ENCODE measurements around the gene SNTB2.

SNTB2 gene

DNA sequence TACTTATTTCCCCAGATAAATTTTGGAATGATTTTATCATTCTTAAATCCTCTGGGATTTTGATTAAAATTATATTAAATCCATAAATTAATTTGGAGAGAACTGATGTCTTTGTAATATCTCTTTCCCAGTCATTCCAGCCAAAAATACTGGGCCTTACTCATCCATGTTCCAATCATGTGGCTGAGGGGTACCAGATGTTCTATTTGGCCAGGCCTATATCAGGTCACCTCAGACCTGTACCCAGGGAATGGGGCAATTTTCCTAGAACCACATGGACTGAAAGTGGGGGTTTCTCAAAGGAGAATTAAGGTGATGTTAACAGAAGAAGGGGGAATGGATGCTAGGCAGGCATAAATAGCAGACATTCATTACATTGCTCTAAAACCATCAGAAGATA, 7.5 kb downstream of the SNTB2 start:
- no peak for DNase-seq
- Histone ChIP-seq H3K4ac (ENCODE audit: low read depth, low read length) (no peak overlapping the region), H4K91ac (ENCODE audit: low read depth, low read length) (no peak overlapping the region), H3K4me1 (ENCODE audit: control insufficient read depth in 1 of 2, insufficient read depth in 2 of 2, low read length in 2 of 2) (no peaks in the 10 kb centered on the region), H2AK5ac (ENCODE audit: low read length) (no peak overlapping the region), H3K18ac (ENCODE audit: low read length) (no peak overlapping the region), H4K8ac (ENCODE audit: low read depth, low read length) (no peak overlapping the region), H2AFZ (ENCODE audit: insufficient read depth, low read length, poor library complexity) (no peak overlapping the region), H2BK5ac (ENCODE audit: low read depth, low read length, poor library complexity) (no peak overlapping the region), H3K4me3 (ENCODE audit: low read depth, low read length) (no peak overlapping the region), H3K9ac (ENCODE audit: low read length) (no peak overlapping the region), H3K27ac (ENCODE audit: low read depth, low read length) (no peak overlapping the region), H2BK12ac (ENCODE audit: low read length) (no peak overlapping the region), H4K12ac (ENCODE audit: low read depth, low read length) (no peak overlapping the region), H3K79me2 (ENCODE audit: control insufficient read depth, insufficient read depth, low read length, poor library complexity) (no peaks in the 10 kb centered on the region), H3K36me3 (ENCODE audit: control insufficient read depth in 1 of 2, insufficient read depth in 2 of 2, low read length in 2 of 2) (no peaks in the 10 kb centered on the region), H3K4me2 (ENCODE audit: low read length) (no peak overlapping the region), H3K23ac (ENCODE audit: low read length) (no peak overlapping the region), H3K14ac (ENCODE audit: low read length) (no peak overlapping the region), H3K9me3 (ENCODE audit: insufficient read depth, low read depth, low read length) (no peaks in the 10 kb centered on the region), H3K27me3 (ENCODE audit: insufficient read depth, low read length) (no peaks in the 10 kb centered on the region), H3K79me1 (ENCODE audit: low read length) (no peaks in the 10 kb centered on the region), H2BK120ac (ENCODE audit: insufficient read depth, low read length, poor library complexity) (no peak overlapping the region)

DNA sequence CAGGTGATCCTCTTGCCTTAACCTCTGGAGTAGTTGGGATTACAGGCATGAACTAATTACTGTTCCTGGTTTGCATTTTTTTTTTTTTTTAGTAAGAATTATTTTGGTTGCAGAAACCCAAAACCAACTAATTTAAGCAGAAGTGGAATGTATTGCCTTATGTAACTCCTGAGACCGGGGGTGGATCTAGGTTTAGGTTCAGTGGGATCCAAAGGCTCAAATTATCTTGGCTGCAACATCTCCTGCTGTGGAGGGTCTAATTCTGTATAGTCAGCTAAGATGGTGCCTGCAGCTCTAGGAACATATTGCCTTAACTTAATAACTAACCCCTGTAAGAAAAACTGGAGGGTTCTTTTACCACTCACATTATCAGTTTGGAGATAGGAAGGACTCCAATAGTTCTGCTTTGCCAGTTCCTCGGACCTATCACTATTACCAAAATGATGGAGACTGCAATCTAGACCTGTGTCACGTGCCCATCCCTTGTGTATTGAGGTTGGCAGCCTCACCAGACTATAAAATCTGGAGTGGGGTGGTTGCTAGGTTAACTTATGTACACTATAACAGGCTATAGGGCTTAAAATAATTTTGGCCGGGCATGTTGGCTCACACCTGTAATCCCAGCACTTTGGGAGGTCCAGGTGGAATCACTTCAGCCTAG, 8.5 kb downstream of the SNTB2 start:
- no peak for DNase-seq
- Histone ChIP-seq H3K4me3 (ENCODE audit: low read depth, low read length) (no peak overlapping the region), H3K14ac (ENCODE audit: low read length) (no peak overlapping the region), H3K23ac (ENCODE audit: low read length) (no peak overlapping the region), H2BK5ac (ENCODE audit: low read depth, low read length, poor library complexity) (no peak overlapping the region), H3K4me1 (ENCODE audit: control insufficient read depth in 1 of 2, insufficient read depth in 2 of 2, low read length in 2 of 2) (no peaks in the 10 kb centered on the region), H3K18ac (ENCODE audit: low read length) (no peak overlapping the region), H3K36me3 (ENCODE audit: control insufficient read depth in 1 of 2, insufficient read depth in 2 of 2, low read length in 2 of 2) (no peaks in the 10 kb centered on the region), H4K91ac (ENCODE audit: low read depth, low read length) (no peak overlapping the region), H2BK12ac (ENCODE audit: low read length) (no peak overlapping the region), H3K79me1 (ENCODE audit: low read length) (no peaks in the 10 kb centered on the region), H3K9me3 (ENCODE audit: insufficient read depth, low read depth, low read length) (no peaks in the 10 kb centered on the region), H3K9ac (ENCODE audit: low read length) (no peak overlapping the region), H3K4ac (ENCODE audit: low read depth, low read length) (no peak overlapping the region), H3K27ac (ENCODE audit: low read depth, low read length) (no peak overlapping the region), H3K79me2 (ENCODE audit: control insufficient read depth, insufficient read depth, low read length, poor library complexity) (no peaks in the 10 kb centered on the region), H2BK120ac (ENCODE audit: insufficient read depth, low read length, poor library complexity) (no peak overlapping the region), H2AFZ (ENCODE audit: insufficient read depth, low read length, poor library complexity) (no peak overlapping the region), H3K4me2 (ENCODE audit: low read length) (no peak overlapping the region), H2AK5ac (ENCODE audit: low read length) (no peak overlapping the region), H4K12ac (ENCODE audit: low read depth, low read length) (no peak overlapping the region), H4K8ac (ENCODE audit: low read depth, low read length) (no peak overlapping the region), H3K27me3 (ENCODE audit: insufficient read depth, low read length) (no peaks in the 10 kb centered on the region)
- no CpG with 5 or more reads among the region's 4 CpGs for WGBS (ENCODE audit: extremely low coverage, insufficient coverage, insufficient read length)

DNA sequence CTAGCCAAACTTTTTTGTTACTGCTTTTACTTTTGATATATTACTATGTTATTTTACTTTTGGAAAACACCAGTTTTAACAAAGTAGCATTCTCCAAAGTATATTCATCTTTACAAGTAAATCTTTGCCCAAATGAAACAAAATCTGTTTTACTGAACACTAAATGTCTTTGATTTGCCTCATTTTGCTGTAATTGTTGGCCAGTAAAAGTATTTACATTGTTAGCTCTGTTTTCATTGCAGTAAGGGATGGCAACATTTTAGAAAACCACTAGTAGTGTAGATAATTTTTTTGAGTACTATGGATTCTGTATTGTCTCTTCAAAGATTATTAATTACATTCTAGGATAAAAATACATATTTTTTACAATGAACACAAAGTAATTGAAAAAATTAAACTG, 10.6 kb downstream of the SNTB2 start:
- H3K14ac ChIP-seq (ENCODE audit: low read length) = no peak overlapping the region
- no peaks in the 10 kb centered on the region for H3K9me3 ChIP-seq (ENCODE audit: insufficient read depth, low read depth, low read length)
- no peak overlapping the region for H2BK5ac ChIP-seq (ENCODE audit: low read depth, low read length, poor library complexity)
- no peak overlapping the region for H3K18ac ChIP-seq (ENCODE audit: low read length)
- no peaks in the 10 kb centered on the region for H3K79me1 ChIP-seq (ENCODE audit: low read length)
- H2BK12ac ChIP-seq (ENCODE audit: low read length) = no peak overlapping the region
- H3K36me3 ChIP-seq (ENCODE audit: control insufficient read depth in 1 of 2, insufficient read depth in 2 of 2, low read length in 2 of 2) = no peaks in the 10 kb centered on the region
- H2BK120ac ChIP-seq (ENCODE audit: insufficient read depth, low read length, poor library complexity) = no peak overlapping the region
- H4K8ac ChIP-seq (ENCODE audit: low read depth, low read length) = no peak overlapping the region
- no peak for DNase-seq
- no peak overlapping the region for H4K12ac ChIP-seq (ENCODE audit: low read depth, low read length)
- H3K27ac ChIP-seq (ENCODE audit: low read depth, low read length) = no peak overlapping the region
- H2AFZ ChIP-seq (ENCODE audit: insufficient read depth, low read length, poor library complexity) = no peak overlapping the region
- H3K4me1 ChIP-seq (ENCODE audit: control insufficient read depth in 1 of 2, insufficient read depth in 2 of 2, low read length in 2 of 2) = peaks cover 0 to 1% of the 10 kb centered on the region in 2 experiments
- no peak overlapping the region for H3K4me3 ChIP-seq (ENCODE audit: low read depth, low read length)
- H3K27me3 ChIP-seq (ENCODE audit: insufficient read depth, low read length) = no peaks in the 10 kb centered on the region
- no peaks in the 10 kb centered on the region for H3K79me2 ChIP-seq (ENCODE audit: control insufficient read depth, insufficient read depth, low read length, poor library complexity)
- no peak overlapping the region for H3K4ac ChIP-seq (ENCODE audit: low read depth, low read length)
- no peak overlapping the region for H4K91ac ChIP-seq (ENCODE audit: low read depth, low read length)
- H2AK5ac ChIP-seq (ENCODE audit: low read length) = no peak overlapping the region
- no peak overlapping the region for H3K4me2 ChIP-seq (ENCODE audit: low read length)
- H3K23ac ChIP-seq (ENCODE audit: low read length) = no peak overlapping the region
- no peak overlapping the region for H3K9ac ChIP-seq (ENCODE audit: low read length)

DNA sequence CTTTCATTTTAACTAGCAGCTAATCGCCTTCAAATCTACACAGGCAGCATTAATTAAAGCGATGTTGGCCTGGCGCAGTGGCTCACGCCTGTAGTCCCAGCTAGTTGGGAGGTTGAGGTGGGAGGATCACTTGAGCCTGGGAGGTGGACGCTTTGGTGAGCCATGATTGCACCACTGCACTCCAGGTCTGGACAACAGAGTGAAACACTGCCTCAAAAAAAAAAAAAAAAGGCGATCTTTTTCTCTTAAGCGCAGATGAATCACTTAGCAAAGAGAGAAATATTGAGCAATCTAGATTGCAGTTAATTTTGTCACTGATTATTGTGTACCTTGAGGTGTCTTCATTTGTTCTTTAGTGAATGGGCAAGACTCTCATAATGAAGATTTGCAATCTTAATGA, 12.4 kb downstream of the SNTB2 start:
- Histone ChIP-seq H3K9ac (ENCODE audit: low read length) (no peak overlapping the region), H3K27ac (ENCODE audit: low read depth, low read length) (no peak overlapping the region), H2AK5ac (ENCODE audit: low read length) (no peak overlapping the region), H3K9me3 (ENCODE audit: insufficient read depth, low read depth, low read length) (no peaks in the 10 kb centered on the region), H3K4me2 (ENCODE audit: low read length) (no peak overlapping the region), H4K12ac (ENCODE audit: low read depth, low read length) (no peak overlapping the region), H2BK12ac (ENCODE audit: low read length) (no peak overlapping the region), H3K79me1 (ENCODE audit: low read length) (no peaks in the 10 kb centered on the region), H4K8ac (ENCODE audit: low read depth, low read length) (no peak overlapping the region), H3K4me1 (ENCODE audit: control insufficient read depth in 1 of 2, insufficient read depth in 2 of 2, low read length in 2 of 2) (peaks cover 0 to 1% of the 10 kb centered on the region in 2 experiments), H3K18ac (ENCODE audit: low read length) (no peak overlapping the region), H3K4me3 (ENCODE audit: low read depth, low read length) (no peak overlapping the region), H3K79me2 (ENCODE audit: control insufficient read depth, insufficient read depth, low read length, poor library complexity) (no peaks in the 10 kb centered on the region), H3K14ac (ENCODE audit: low read length) (no peak overlapping the region), H4K91ac (ENCODE audit: low read depth, low read length) (no peak overlapping the region), H3K23ac (ENCODE audit: low read length) (no peak overlapping the region), H3K36me3 (ENCODE audit: control insufficient read depth in 1 of 2, insufficient read depth in 2 of 2, low read length in 2 of 2) (no peaks in the 10 kb centered on the region), H3K4ac (ENCODE audit: low read depth, low read length) (no peak overlapping the region), H2BK5ac (ENCODE audit: low read depth, low read length, poor library complexity) (no peak overlapping the region), H2AFZ (ENCODE audit: insufficient read depth, low read length, poor library complexity) (no peak overlapping the region), H2BK120ac (ENCODE audit: insufficient read depth, low read length, poor library complexity) (no peak overlapping the region), H3K27me3 (ENCODE audit: insufficient read depth, low read length) (no peaks in the 10 kb centered on the region)
- no CpG with 5 or more reads among the region's 7 CpGs for WGBS (ENCODE audit: extremely low coverage, insufficient coverage, insufficient read length)
- DNase-seq = peak; percentile 51 to 77
